OCI-LY7 (cell line): Measurements from ENCODE around the gene CAPN9.

Source experiments
- EZH2phosphoT487 ChIP-seq: fragments of 200-600 bp; sonication (generic); IDR thresholded peaks from 2 replicates; pipeline ENCODE4 v1.6.1; 2018; ENCODE audit warnings: low read depth, borderline replicate concordance, mild to moderate bottlenecking, mixed run types, antibody characterized with exemption, low read length, moderate library complexity, mixed read lengths
- TF ChIP-seq, protein P1 (sequence below): fragments of 200-600 bp; sonication (generic); conservative IDR thresholded peaks from 2 replicates; pipeline ENCODE4 v1.5.1; 2014; ENCODE audit warnings: mild to moderate bottlenecking, antibody characterized with exemption, low read length, moderate library complexity, mixed read lengths

DNA sequence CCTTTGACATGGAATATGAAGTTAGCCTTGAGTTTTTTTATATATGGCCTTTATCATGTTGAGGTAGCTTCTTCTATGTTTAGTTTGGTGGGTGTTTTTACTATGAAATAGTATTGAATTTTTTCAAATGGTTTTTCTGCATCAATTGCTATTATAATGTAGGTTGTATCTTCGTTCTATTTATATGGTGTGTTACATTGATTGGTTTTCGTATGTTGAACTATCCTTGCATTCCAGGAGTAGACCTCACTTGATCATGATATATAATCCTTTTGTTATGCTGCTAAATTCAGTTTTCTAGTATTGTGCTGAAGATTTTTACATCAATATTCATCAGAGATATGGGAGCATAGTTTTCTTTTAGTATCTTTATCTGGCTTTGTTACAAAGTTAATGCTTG, 65.4 kb downstream of the CAPN9 start:
- TF ChIP-seq, protein P1, sequence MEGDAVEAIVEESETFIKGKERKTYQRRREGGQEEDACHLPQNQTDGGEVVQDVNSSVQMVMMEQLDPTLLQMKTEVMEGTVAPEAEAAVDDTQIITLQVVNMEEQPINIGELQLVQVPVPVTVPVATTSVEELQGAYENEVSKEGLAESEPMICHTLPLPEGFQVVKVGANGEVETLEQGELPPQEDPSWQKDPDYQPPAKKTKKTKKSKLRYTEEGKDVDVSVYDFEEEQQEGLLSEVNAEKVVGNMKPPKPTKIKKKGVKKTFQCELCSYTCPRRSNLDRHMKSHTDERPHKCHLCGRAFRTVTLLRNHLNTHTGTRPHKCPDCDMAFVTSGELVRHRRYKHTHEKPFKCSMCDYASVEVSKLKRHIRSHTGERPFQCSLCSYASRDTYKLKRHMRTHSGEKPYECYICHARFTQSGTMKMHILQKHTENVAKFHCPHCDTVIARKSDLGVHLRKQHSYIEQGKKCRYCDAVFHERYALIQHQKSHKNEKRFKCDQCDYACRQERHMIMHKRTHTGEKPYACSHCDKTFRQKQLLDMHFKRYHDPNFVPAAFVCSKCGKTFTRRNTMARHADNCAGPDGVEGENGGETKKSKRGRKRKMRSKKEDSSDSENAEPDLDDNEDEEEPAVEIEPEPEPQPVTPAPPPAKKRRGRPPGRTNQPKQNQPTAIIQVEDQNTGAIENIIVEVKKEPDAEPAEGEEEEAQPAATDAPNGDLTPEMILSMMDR, result no peak
- no peak for TF ChIP-seq EZH2phosphoT487
